Measurements from ENCODE around the gene VWA1. TPM values are rescaled to one million over a fixed set of nuclear protein-coding genes. Genes with fewer than 3 reads are reported as not detected.

The VWA1 gene
- total and polyA plus RNA-seq, 2 of the 4 experiments (the other 2 are of a cell fraction), result 1.1 to 6.1 TPM

GRCh38 chr1:1438531-1439381 lies 3.3 kb downstream of the VWA1 start:
- DNase-seq (no peak), ATAC-seq (ENCODE audit: low read depth) (no peak)
- H4K91ac ChIP-seq (ENCODE audit: insufficient read depth, low read depth, low read length), result no peak overlapping the region
- peaks cover 7% of the 10 kb centered on the region; the same call in 1 of the 2 replicates for H3K4me1 ChIP-seq (ENCODE audit: control insufficient read depth, insufficient read depth, low read length)
- POLR2A ChIA-PET (ENCODE audit: unreplicated experiment), result no interaction called here
- no peak overlapping the region for H3K14ac ChIP-seq (replicated peaks; ENCODE audit: low read depth, low read length)
- H4K20me1 ChIP-seq (ENCODE audit: insufficient read depth, low read length), result no peaks in the 10 kb centered on the region
- no peak overlapping the region for H3K4ac ChIP-seq (ENCODE audit: low read depth, low read length)
- dilution Hi-C loops (cut with HindIII; ENCODE audit: low sequenced_read_pairs, unreplicated experiment), result no loop called here
- BruUV-seq (replicated peaks), result no TSS peak
- no peak overlapping the region for H2AFZ ChIP-seq (replicated peaks; ENCODE audit: low read length, poor library complexity)
- TF ChIP-seq MAFK (IDR thresholded peaks at IDR 0.05; ENCODE audit: low read depth, low read length) (no peak), RCOR1 (IDR thresholded peaks at IDR 0.05; ENCODE audit: insufficient replicate concordance, low read length) (no peak), NFE2L2 (IDR thresholded peaks at IDR 0.05; ENCODE audit: low read depth, low read length) (no peak), POLR2A (IDR thresholded peaks at IDR 0.05; ENCODE audit: low read depth, low read length) (no peak), BHLHE40 (IDR thresholded peaks at IDR 0.05; ENCODE audit: low read depth, low read length) (no peak), FOS (IDR thresholded peaks at IDR 0.05; ENCODE audit: low read depth, low read length) (no peak), SMC3 (IDR thresholded peaks at IDR 0.05; ENCODE audit: low read depth, low read length) (no peak), RAD21 (IDR thresholded peaks at IDR 0.05; ENCODE audit: low read length) (no peak), CHD1 (IDR thresholded peaks at IDR 0.05; ENCODE audit: low read depth, low read length) (no peak), MAZ (IDR thresholded peaks at IDR 0.05; ENCODE audit: borderline replicate concordance, low read depth, low read length) (no peak), CTCF (conservative IDR thresholded peaks at IDR 0.05; ENCODE audit: low read depth, low read length) (no peak), CEBPB (IDR thresholded peaks at IDR 0.05; ENCODE audit: low read depth, low read length) (no peak), USF2 (IDR thresholded peaks at IDR 0.05; ENCODE audit: low read depth, low read length) (no peak)
- no peak overlapping the region for H2AK5ac ChIP-seq (ENCODE audit: low read depth, low read length)
- H3K79me1 ChIP-seq (ENCODE audit: low read depth in 1 of 2, low read length in 2 of 2), result 0 out of 4 replicates have a peak, but pooled peaks cover 0 to 3% of the 10 kb centered on the region in 2 experiments
- no peak overlapping the region for H3K27ac ChIP-seq (ENCODE audit: insufficient read depth, low read length)
- WGBS, 2 experiments (ENCODE audit: extremely low coverage in 2 of 2, insufficient read length in 1 of 2), result 93% methylated on average over 14 of the region's 45 CpGs; no CpG with 5 or more reads in 1 of the 2 experiments
- H2BK120ac ChIP-seq (ENCODE audit: low read depth, low read length), result no peak overlapping the region
- no peak overlapping the region for H3K9ac ChIP-seq (ENCODE audit: low read depth, low read length)
- H3K27me3 ChIP-seq (ENCODE audit: control insufficient read depth, insufficient read depth, low read length), result no peaks in the 10 kb centered on the region; the same call in 1 of the 2 replicates
- intact Hi-C loops (cut with micrococcal nuclease), result no loop called here
- H2AK9ac ChIP-seq (replicated peaks; ENCODE audit: low read depth, low read length, poor library complexity), result no peak overlapping the region
- no peak overlapping the region for H4K5ac ChIP-seq (ENCODE audit: low read depth, low read length)
- no peaks in the 10 kb centered on the region for H3K36me3 ChIP-seq (ENCODE audit: control insufficient read depth, insufficient read depth, low read length)
- in situ Hi-C loops (cut with MboI; ENCODE audit: low sequenced_read_pairs), result no loop called here
- H3K9me3 ChIP-seq (ENCODE audit: control insufficient read depth, insufficient read depth, low read length), result no peaks in the 10 kb centered on the region
- no peak overlapping the region for H3K23ac ChIP-seq (ENCODE audit: low read depth, low read length)
- H2BK5ac ChIP-seq (ENCODE audit: low read depth, low read length, poor library complexity, severe bottlenecking), result no peak overlapping the region
- H3K9me1 ChIP-seq (ENCODE audit: insufficient read depth, low read length), result 0 out of 2 replicates have a peak, but pooled peaks cover 7% of the 10 kb centered on the region
- H3K4me2 ChIP-seq (ENCODE audit: low read depth, low read length), result no peak overlapping the region
- no peak overlapping the region for H3K56ac ChIP-seq (ENCODE audit: extremely low read depth, insufficient read depth, low read length)
- H4K8ac ChIP-seq (ENCODE audit: low read depth in 2 of 2, low read length in 2 of 2), result no peak overlapping the region
- no peak overlapping the region for H2BK15ac ChIP-seq (ENCODE audit: low read depth, low read length)
- H3K4me3 ChIP-seq (ENCODE audit: insufficient read depth, low read depth, low read length), result no peak overlapping the region
- no peak overlapping the region for H3K18ac ChIP-seq (ENCODE audit: low read depth, low read length)
- CTCF ChIA-PET, result no interaction called here
- no peak overlapping the region for H2BK20ac ChIP-seq (ENCODE audit: low read depth, low read length)

All from IMR-90 (cell line).